HCT116 (cell line): ENCODE data around the gene ANKRD63. TPM values are rescaled to one million over a fixed set of nuclear protein-coding genes. Genes with fewer than 3 reads are reported as not detected.
A peak's percentile ranks its signal among the peaks of the same experiment; 100 is the strongest.

Experiments used
- ATAC-seq: fragments of 200-7000 bp; cut with Tn5 transposase; 2 replicates; pipeline ENCODE4 v1.9.1; 2020; ENCODE audit warnings: mild to moderate bottlenecking, moderate library complexity
- BruUV-seq: library from RNA; stranded (reverse); fragments of 400-500 nt; replicated peaks from 2 replicates; lab custom pipeline; 2021; lab: Mats Ljungman, UMichigan
- CTCF ChIA-PET: fragments of 300-600 bp; sonication (Branson Sonifier 250); formaldehyde crosslinking; loops from one replicate; lab custom pipeline; 2021; ENCODE audit warnings: antibody characterized with exemption; lab: Charles Lee
- POLR2A ChIA-PET: fragments of 300-600, 350-600 bp; sonication (Branson Sonifier 250); formaldehyde crosslinking; loops from one replicate; lab custom pipeline; 2021; ENCODE audit warnings: antibody characterized with exemption; lab: Charles Lee
- RAD21 ChIA-PET, 2 experiments: fragments of 300-600 bp; sonication (Branson Sonifier 250); formaldehyde crosslinking; loops; one replicate each; lab custom pipeline; 2023; ENCODE audit warnings: low total read pairs in 2 of 2; ENCODE audit not compliant: uncharacterized antibody in 2 of 2, unreplicated experiment in 2 of 2, low non-redundant PET in 1 of 2; lab: Charles Lee
- DNase-seq: peaks from one replicate; pipeline ENCODE4 v3.0.0-alpha.2; 2010; ENCODE audit warnings: low read depth, low spot score
- H2AFZ ChIP-seq: fragments of 200-600 bp; shearing (Covaris generic), sonication (generic); 2 replicates; pipeline ENCODE4 v1.6.1; 2017; ENCODE audit warnings: low read depth, mixed run types, mixed read lengths, antibody characterized with exemption, low read length; ENCODE audit not compliant: poor library complexity, severe bottlenecking
- H3K27ac ChIP-seq: 2 replicates; pipeline ENCODE4 v1.5.1; 2012; ENCODE audit warnings: low read depth, low read length
- H3K27me3 ChIP-seq: fragments of 200-600 bp; sonication (generic); 2 replicates; pipeline ENCODE4 v1.6.1; 2016; ENCODE audit warnings: mixed run types, low read length, mixed read lengths; ENCODE audit not compliant: insufficient read depth
- H3K36me3 ChIP-seq, 2 experiments: fragments of 200-500 bp in 1 of 2; fragments of 200-600 bp in 1 of 2; sonication (Bioruptor generic) in 1 of 2; sonication (generic) in 1 of 2; 2 replicates each; pipeline versions ENCODE4 v1.5.1 to v1.6.1; 2014 to 2016; ENCODE audit warnings: low read length in 2 of 2, inconsistent platforms in 1 of 2, mixed read lengths in 1 of 2, mixed run types in 1 of 2; ENCODE audit not compliant: insufficient read depth in 2 of 2, control insufficient read depth in 1 of 2
- H3K4me1 ChIP-seq, 2 experiments: fragments of 200-600 bp in 1 of 2; sonication (generic) in 1 of 2; 2 replicates each; pipeline versions ENCODE4 v1.5.1 to v1.6.1; 2012 to 2017; ENCODE audit warnings: low read length in 2 of 2, inconsistent platforms in 1 of 2, mild to moderate bottlenecking in 1 of 2, mixed read lengths in 1 of 2, mixed run types in 1 of 2, moderate library complexity in 1 of 2; ENCODE audit not compliant: insufficient read depth in 2 of 2, control insufficient read depth in 1 of 2
- H3K4me2 ChIP-seq: fragments of 200-600 bp; sonication (generic); 2 replicates; pipeline ENCODE4 v1.6.1; 2017; ENCODE audit warnings: mixed run types, low read length, mixed read lengths
- H3K4me3 ChIP-seq, 2 experiments: fragments of 200-600 bp in 1 of 2; sonication (generic) in 1 of 2; replicated peaks in 1 of 2; 2 replicates each; pipeline ENCODE4 v1.5.1; 2011 to 2016; ENCODE audit warnings: low read length in 2 of 2, control low read depth in 1 of 2, low read depth in 1 of 2, mild to moderate bottlenecking in 1 of 2, mixed read lengths in 1 of 2, mixed run types in 1 of 2
- H3K79me2 ChIP-seq: fragments of 200-600 bp; sonication (generic); 2 replicates; pipeline ENCODE4 v1.6.1; 2017; ENCODE audit warnings: mild to moderate bottlenecking, mixed run types, low read length, moderate library complexity, mixed read lengths; ENCODE audit not compliant: insufficient read depth
- H3K9ac ChIP-seq: fragments of 200-600 bp; sonication (generic); 2 replicates; pipeline ENCODE4 v1.6.1; 2016; ENCODE audit warnings: low read length, mixed read lengths
- H3K9me2 ChIP-seq: fragments of 200-600 bp; sonication (generic), shearing (Covaris generic); 2 replicates; pipeline ENCODE4 v1.6.1; 2017; ENCODE audit warnings: mixed run types, mild to moderate bottlenecking, moderate library complexity; ENCODE audit not compliant: insufficient read depth
- H3K9me3 ChIP-seq, 2 experiments: fragments of 200-500 bp in 1 of 2; fragments of 200-600 bp in 1 of 2; sonication (Bioruptor generic) in 1 of 2; sonication (generic) in 1 of 2; 2 replicates each; pipeline ENCODE4 v1.6.1; 2014 to 2017; ENCODE audit warnings: low read length in 2 of 2, mixed read lengths in 2 of 2, inconsistent platforms in 1 of 2, low read depth in 1 of 2, mild to moderate bottlenecking in 1 of 2, mixed run types in 1 of 2, moderate library complexity in 1 of 2; ENCODE audit not compliant: control insufficient read depth in 1 of 2, insufficient read depth in 1 of 2
- H4K20me1 ChIP-seq: fragments of 200-600 bp; sonication (generic), shearing (Covaris generic); 2 replicates; pipeline ENCODE4 v1.6.1; 2017; ENCODE audit warnings: mixed run types, mild to moderate bottlenecking, moderate library complexity; ENCODE audit not compliant: insufficient read depth
- CBX3 ChIP-seq: IDR thresholded peaks from 2 replicates; pipeline ENCODE4 v1.6.1; 2012; ENCODE audit warnings: low read depth
- EGR1 ChIP-seq: IDR thresholded peaks from 2 replicates; pipeline ENCODE4 v1.6.1; 2012; ENCODE audit warnings: low read depth
- ELF1 ChIP-seq: IDR thresholded peaks from 2 replicates; pipeline ENCODE4 v1.6.1; 2012; ENCODE audit warnings: low read depth, borderline replicate concordance
- EZH2 ChIP-seq: fragments of 200-600 bp; sonication (generic); IDR thresholded peaks from 2 replicates; pipeline ENCODE4 v1.6.1; 2017; ENCODE audit warnings: antibody characterized with exemption, mixed run types
- EZH2phosphoT487 ChIP-seq: fragments of 200-600 bp; IDR thresholded peaks from 2 replicates; pipeline ENCODE4 v1.6.1; 2018; ENCODE audit warnings: antibody characterized with exemption, borderline replicate concordance
- SP1 ChIP-seq: IDR thresholded peaks from 2 replicates; pipeline ENCODE4 v1.6.1; 2012; ENCODE audit warnings: low read depth
- SRF ChIP-seq: IDR thresholded peaks from 2 replicates; pipeline ENCODE4 v1.6.1; 2012; ENCODE audit warnings: low read depth
- TCF7L2 ChIP-seq: IDR thresholded peaks from 2 replicates; pipeline ENCODE4 v1.7.0; 2011; ENCODE audit warnings: borderline replicate concordance, inconsistent platforms; ENCODE audit not compliant: insufficient read depth, insufficient read length; ENCODE audit errors: extremely low read depth
- YY1 ChIP-seq: IDR thresholded peaks from 2 replicates; pipeline ENCODE4 v1.6.1; 2011; ENCODE audit warnings: low read length, low read depth, moderate library complexity, mild to moderate bottlenecking; ENCODE audit not compliant: insufficient replicate concordance; ENCODE audit errors: extremely low read depth
- ZFX ChIP-seq: fragments of 450-650 bp; IDR thresholded peaks from 2 replicates; pipeline ENCODE4 v1.6.1; 2017
- ZNF274 ChIP-seq: fragments of 200-500 bp; sonication (Bioruptor generic); IDR thresholded peaks from 2 replicates; pipeline ENCODE4 v1.6.1; 2014; ENCODE audit warnings: mild to moderate bottlenecking, low read depth, low read length, inconsistent platforms
- intact Hi-C: fragments of 100-400 bp; cut with micrococcal nuclease; formaldehyde crosslinking; loops from 2 replicates; pipeline ENCODE4 v1.10.0; 2022
- total RNA-seq: library from RNA; stranded (reverse); gene quantifications from one replicate; pipeline ENCODE4 v1.2.1, GENCODE V29; 2021; ENCODE audit not compliant: unreplicated experiment
- TF ChIP-seq, protein P1 (sequence below): IDR thresholded peaks from 2 replicates; pipeline ENCODE4 v1.6.1; 2012
- TF ChIP-seq, protein P2 (sequence below): IDR thresholded peaks from 2 replicates; pipeline ENCODE4 v1.6.1; 2011; ENCODE audit warnings: mild to moderate bottlenecking, low read length, moderate library complexity; ENCODE audit not compliant: insufficient replicate concordance; ENCODE audit errors: extremely low read depth

ANKRD63 gene
- total RNA-seq, 1 experiment from 2014 or later, result 0.89 TPM

DNA sequence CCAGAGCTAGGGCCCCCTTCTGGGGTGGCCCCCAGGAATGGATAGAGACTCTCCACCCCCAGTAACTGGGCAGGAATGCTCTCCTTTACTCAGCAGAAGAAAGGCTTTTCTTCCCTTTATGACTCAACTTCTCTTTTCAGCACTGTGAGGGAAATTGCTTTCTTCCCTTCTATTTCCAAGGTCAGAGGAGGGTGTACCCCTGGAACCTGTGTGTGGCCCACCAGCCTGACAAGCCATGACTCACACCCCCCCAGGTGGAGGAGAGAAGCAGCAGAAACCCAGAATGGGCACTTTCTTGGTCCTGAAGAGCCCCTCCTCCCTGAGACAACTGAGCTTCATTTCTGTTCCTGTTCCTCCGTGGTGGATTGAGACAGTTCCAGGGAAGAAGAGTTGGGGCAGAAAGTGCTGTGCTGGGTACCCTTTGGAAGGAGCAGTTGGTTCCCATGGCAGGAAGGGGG, 2.7 kb upstream of the ANKRD63 start:
- intact Hi-C loops, result no loop called here
- H4K20me1 ChIP-seq, result no peaks in the 10 kb centered on the region
- H3K9me2 ChIP-seq, result no peaks in the 10 kb centered on the region
- peak overlapping the region; percentile 15; the same call in 1 of the 2 replicates for H3K27ac ChIP-seq
- peak overlapping the region; percentile 44 for H3K9ac ChIP-seq
- no peak overlapping the region for H2AFZ ChIP-seq
- no peak for ATAC-seq
- no TSS peak for BruUV-seq
- peaks cover 52 to 69% of the 10 kb centered on the region in 2 experiments for H3K4me1 ChIP-seq
- H3K4me2 ChIP-seq, result peak overlapping the region; percentile 74
- no peaks in the 10 kb centered on the region for H3K36me3 ChIP-seq
- no peaks in the 10 kb centered on the region for H3K9me3 ChIP-seq
- no peaks in the 10 kb centered on the region for H3K27me3 ChIP-seq
- ChIA-PET CTCF (interaction anchor here (0.8 to 2.0 kb wide), 6 partner anchors 11 to 240 kb away, joined by 3 to 11 read pairs (median 6); no protein-coding TSS in a partner anchor), RAD21 (no interaction called here), POLR2A (no interaction called here)
- H3K79me2 ChIP-seq, result no peaks in the 10 kb centered on the region
- no peak for DNase-seq
- no peak overlapping the region for H3K4me3 ChIP-seq
- TF ChIP-seq TCF7L2 (peak; percentile 52), EGR1 (no peak)

DNA sequence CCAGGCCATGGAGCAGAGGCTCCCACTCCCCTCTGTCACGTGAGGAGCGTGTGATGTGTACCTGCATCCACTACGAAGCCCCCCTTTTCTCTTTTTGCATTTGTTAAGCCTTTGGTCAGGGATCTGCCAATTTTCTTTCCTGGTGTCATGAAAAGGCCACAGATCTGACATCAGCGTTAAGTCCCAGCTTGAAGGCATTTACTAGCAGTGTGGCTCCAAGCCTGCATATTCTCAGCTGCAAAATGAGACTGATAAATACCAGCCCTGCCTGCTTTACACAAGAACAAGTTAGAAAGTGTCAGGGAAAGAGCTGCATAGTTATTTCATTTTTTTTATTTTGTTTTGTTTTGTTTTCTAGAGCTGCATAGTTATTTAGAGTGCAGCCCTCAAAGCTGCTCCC, 2.3 kb upstream of the ANKRD63 start:
- no peak for TF ChIP-seq YY1
- TF ChIP-seq EZH2, result no peak
- TF ChIP-seq CBX3, result no peak
- TF ChIP-seq ZNF274, result no peak
- TF ChIP-seq ZFX, result no peak
- TF ChIP-seq, protein P1, sequence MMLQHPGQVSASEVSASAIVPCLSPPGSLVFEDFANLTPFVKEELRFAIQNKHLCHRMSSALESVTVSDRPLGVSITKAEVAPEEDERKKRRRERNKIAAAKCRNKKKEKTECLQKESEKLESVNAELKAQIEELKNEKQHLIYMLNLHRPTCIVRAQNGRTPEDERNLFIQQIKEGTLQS, result no peak
- TF ChIP-seq ELF1, result no peak
- TF ChIP-seq SRF, result no peak
- TF ChIP-seq TCF7L2, result no peak
- no peak for TF ChIP-seq EZH2phosphoT487
- TF ChIP-seq, protein P2, sequence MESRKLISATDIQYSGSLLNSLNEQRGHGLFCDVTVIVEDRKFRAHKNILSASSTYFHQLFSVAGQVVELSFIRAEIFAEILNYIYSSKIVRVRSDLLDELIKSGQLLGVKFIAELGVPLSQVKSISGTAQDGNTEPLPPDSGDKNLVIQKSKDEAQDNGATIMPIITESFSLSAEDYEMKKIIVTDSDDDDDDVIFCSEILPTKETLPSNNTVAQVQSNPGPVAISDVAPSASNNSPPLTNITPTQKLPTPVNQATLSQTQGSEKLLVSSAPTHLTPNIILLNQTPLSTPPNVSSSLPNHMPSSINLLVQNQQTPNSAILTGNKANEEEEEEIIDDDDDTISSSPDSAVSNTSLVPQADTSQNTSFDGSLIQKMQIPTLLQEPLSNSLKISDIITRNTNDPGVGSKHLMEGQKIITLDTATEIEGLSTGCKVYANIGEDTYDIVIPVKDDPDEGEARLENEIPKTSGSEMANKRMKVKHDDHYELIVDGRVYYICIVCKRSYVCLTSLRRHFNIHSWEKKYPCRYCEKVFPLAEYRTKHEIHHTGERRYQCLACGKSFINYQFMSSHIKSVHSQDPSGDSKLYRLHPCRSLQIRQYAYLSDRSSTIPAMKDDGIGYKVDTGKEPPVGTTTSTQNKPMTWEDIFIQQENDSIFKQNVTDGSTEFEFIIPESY, result no peak
- no peak for TF ChIP-seq SP1
- H3K36me3 ChIP-seq, result no peaks in the 10 kb centered on the region
- H2AFZ ChIP-seq, result no peak overlapping the region
- no peaks in the 10 kb centered on the region for H4K20me1 ChIP-seq
- no peak overlapping the region for H3K9ac ChIP-seq
- no TSS peak for BruUV-seq
- no peaks in the 10 kb centered on the region for H3K27me3 ChIP-seq
- peak overlapping the region; percentile 15; the same call in 1 of the 2 replicates for H3K27ac ChIP-seq
- H3K9me3 ChIP-seq, result no peaks in the 10 kb centered on the region
- H3K79me2 ChIP-seq, result no peaks in the 10 kb centered on the region
- H3K4me1 ChIP-seq, result peaks cover 48 to 65% of the 10 kb centered on the region in 2 experiments
- ChIA-PET RAD21 (no interaction called here), POLR2A (no interaction called here), CTCF (interaction anchor here (0.8 to 2.0 kb wide), 6 partner anchors 10 to 240 kb away, joined by 3 to 11 read pairs (median 6); no protein-coding TSS in a partner anchor)
- ATAC-seq (no peak), DNase-seq (no peak)
- peak overlapping the region; percentile 74 for H3K4me2 ChIP-seq
- H3K4me3 ChIP-seq, result no peak overlapping the region
- no peaks in the 10 kb centered on the region for H3K9me2 ChIP-seq
- intact Hi-C loops, result no loop called here
